Gastrocnemius medialis (tissue), 4 donors: ENCODE results near the gene ZNF765. TPM values are rescaled to one million over a fixed set of nuclear protein-coding genes. Genes with fewer than 3 reads are reported as not detected.
A peak's percentile ranks its signal among the peaks of the same experiment; 100 is the strongest.
"Not testable (repeated sequence)": the region's sequence is repeated elsewhere in the genome, so short reads cannot be mapped to it uniquely, and the experiment has no call there.

Experiments
- ATAC-seq, 2 donors: fragments of 150-250 bp; one replicate each; pipeline ENCODE4 v1.9.1; 2016
- DNase-seq, 2 donors: peaks; one replicate each; pipeline ENCODE4 v3.0.0-alpha.2; 2019
- H3K27ac ChIP-seq, 4 donors: fragments of 200-600 bp; sonication (generic); 1 replicate in 1 of 4; 2 replicates in 3 of 4; pipeline ENCODE4 v1.5.1; 2016 to 2018; ENCODE audit warnings: mild to moderate bottlenecking in 2 of 4, moderate library complexity in 1 of 4
- H3K27me3 ChIP-seq, 3 donors: fragments of 200-600 bp; sonication (generic) in 2 of 3; 1 replicate in 1 of 3; 2 replicates in 2 of 3; pipeline versions ENCODE4 v1.5.1 to v1.6.0; 2016 to 2019; ENCODE audit warnings: mild to moderate bottlenecking in 1 of 3, moderate library complexity in 1 of 3
- H3K36me3 ChIP-seq, 2 donors: fragments of 200-600 bp; sonication (generic) in 1 of 2; one replicate each; pipeline ENCODE4 v1.5.1; 2017 to 2018
- H3K4me1 ChIP-seq, 2 donors: fragments of 200-600 bp; sonication (generic) in 1 of 2; one replicate each; pipeline ENCODE4 v1.5.1; 2016 to 2017; ENCODE audit warnings: mild to moderate bottlenecking in 2 of 2
- H3K4me3 ChIP-seq, 4 donors: fragments of 200-600 bp; sonication (generic) in 3 of 4; 1 replicate in 1 of 4; 2 replicates in 3 of 4; pipeline ENCODE4 v1.5.1; 2016 to 2019; ENCODE audit warnings: mild to moderate bottlenecking in 2 of 4
- H3K9me3 ChIP-seq, 3 donors: fragments of 200-600 bp; sonication (generic) in 2 of 3; 1 replicate in 1 of 3; 2 replicates in 2 of 3; pipeline ENCODE4 v1.5.1; 2016 to 2019
- CTCF ChIP-seq, 5 experiments: fragments of 450-650 bp in 3 of 5; fragments of 200-600 bp in 2 of 5; sonication (generic) in 2 of 5; IDR thresholded peaks in 4 of 5; conservative IDR thresholded peaks in 1 of 5; 1 replicate in 4 of 5; 2 replicates in 1 of 5; pipeline ENCODE4 v1.5.1; 2016 to 2019; ENCODE audit warnings: antibody characterized with exemption in 5 of 5, mild to moderate bottlenecking in 3 of 5, moderate library complexity in 3 of 5
- POLR2A ChIP-seq, 2 donors: fragments of 450-650 bp; IDR thresholded peaks; one replicate each; pipeline ENCODE4 v1.6.1; 2017; ENCODE audit warnings: antibody characterized with exemption in 2 of 2, mild to moderate bottlenecking in 2 of 2, moderate library complexity in 2 of 2
- in situ Hi-C, 4 donors: fragments of 200-750 bp; cut with MboI; loops; one replicate each; pipeline versions ENCODE4 v1.15.0 to v1.8.0; 2017; ENCODE audit warnings: low sequenced_read_pairs in 4 of 4
- intact Hi-C: fragments of 100-400 bp; cut with DNase I; formaldehyde crosslinking; loops from one replicate; pipeline ENCODE4 v1.15.1; 2023; ENCODE audit warnings: low total_unique reads
- total RNA-seq, 4 donors: library from RNA; depleted of rRNA; stranded (reverse); fragments of >200 nt; gene quantifications; one replicate each; pipeline versions ENCODE4 v1.1.0 to v1.2.3, GENCODE V29; 2016

The ZNF765 gene
- total RNA-seq, 4 donors from 2014 or later: 3.8 to 9.8 (median 5.3) TPM

DNA sequence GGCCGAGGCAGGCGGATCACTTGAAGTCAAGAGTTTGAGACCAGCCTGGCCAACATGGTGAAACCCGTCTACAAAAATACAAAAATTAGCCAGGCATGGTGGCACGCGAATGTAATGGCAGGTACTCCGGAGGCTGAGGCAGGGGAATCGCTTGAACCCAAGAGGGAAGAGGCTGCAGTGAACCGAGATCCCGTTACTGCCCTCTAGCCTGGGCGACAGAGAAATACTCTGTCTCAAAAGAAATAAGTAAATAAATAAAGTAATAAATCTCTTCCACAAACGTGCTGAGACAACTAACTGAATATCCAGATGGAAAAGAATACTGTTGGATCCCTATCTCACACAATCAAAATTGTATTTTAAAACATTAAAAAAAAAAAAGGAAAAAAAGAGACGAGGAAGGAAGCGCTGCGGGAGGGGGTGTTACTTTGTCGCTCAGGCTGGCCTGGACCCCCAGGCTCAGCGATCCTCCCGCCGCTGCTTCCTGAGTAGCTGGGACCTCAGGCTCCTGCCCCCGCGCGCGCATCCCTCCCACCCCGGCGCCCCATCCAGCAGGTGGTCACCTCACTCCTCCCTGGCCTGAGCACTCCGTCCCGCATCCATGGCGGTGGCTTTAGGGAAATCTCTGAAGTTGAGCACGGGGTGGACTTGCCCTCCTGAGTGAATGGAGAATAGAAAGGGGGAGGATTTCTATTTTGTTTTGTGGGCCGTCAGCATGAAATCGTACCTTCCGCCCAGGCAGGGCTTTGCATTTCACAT, 72.0 kb downstream of the ZNF765 start:
- intact Hi-C loops (loop anchor here (1.0 to 10.0 kb wide), 3 partner anchors 36 to 272 kb away; partner anchors contain the start of genes ZNF665, ZNF761 and ZNF845), in situ Hi-C loops (no loop called here)
- no peak for DNase-seq
- ATAC-seq: no peak
- H3K27ac ChIP-seq: peak overlapping the region in 3 of 4 donors; percentile 45 to 67 (median 49)
- H3K36me3 ChIP-seq: no peaks in the 10 kb centered on the region
- TF ChIP-seq POLR2A (IDR thresholded peaks at IDR 0.05): no peak
- no peak for TF ChIP-seq CTCF (IDR thresholded peaks at IDR 0.05 in 4 of 5, conservative IDR thresholded peaks at IDR 0.05 in 1 of 5)
- peak overlapping the region; percentile 64 to 80 (median 74) for H3K4me3 ChIP-seq
- H3K4me1 ChIP-seq: peaks cover 0 to 10% of the 10 kb centered on the region in 2 donors
- H3K27me3 ChIP-seq: peaks cover 3 to 33% (median 4%) of the 10 kb centered on the region in 3 donors
- H3K9me3 ChIP-seq: no peaks in the 10 kb centered on the region

- H3K27me3 ChIP-seq: peaks cover 3 to 32% (median 4%) of the 10 kb centered on the region in 3 donors
- no peaks in the 10 kb centered on the region for H3K9me3 ChIP-seq
- peak; percentile 92 to 93 for ATAC-seq
- intact Hi-C loops (loop anchor here (1.0 to 10.0 kb wide), 3 partner anchors 36 to 273 kb away; partner anchors contain the start of genes ZNF665, ZNF761 and ZNF845), in situ Hi-C loops (no loop called here)
- H3K4me1 ChIP-seq: peaks cover 0 to 10% of the 10 kb centered on the region in 2 donors
- TF ChIP-seq POLR2A (IDR thresholded peaks at IDR 0.05): peak in 1 of 2 donors; percentile 22
- no peak for TF ChIP-seq CTCF (IDR thresholded peaks at IDR 0.05 in 4 of 5, conservative IDR thresholded peaks at IDR 0.05 in 1 of 5)
- peak within 1 kb of the TSS; percentile 64 to 80 (median 74) for H3K4me3 ChIP-seq
- no peaks in the 10 kb centered on the region for H3K36me3 ChIP-seq
- H3K27ac ChIP-seq: peak within 1 kb of the TSS; percentile 43 to 73 (median 69)
- DNase-seq: peak; percentile 80 to 83
These were observed 72.7 kb downstream of the ZNF765 start, which contains the start of gene ZNF813 for GRCh38 chr19:53467485-53468262. Gene ZNF813, plus strand, starts transcription at chr19:53467733. Its CDS starts 16,090 bp downstream, at chr19:53483823.

DNA sequence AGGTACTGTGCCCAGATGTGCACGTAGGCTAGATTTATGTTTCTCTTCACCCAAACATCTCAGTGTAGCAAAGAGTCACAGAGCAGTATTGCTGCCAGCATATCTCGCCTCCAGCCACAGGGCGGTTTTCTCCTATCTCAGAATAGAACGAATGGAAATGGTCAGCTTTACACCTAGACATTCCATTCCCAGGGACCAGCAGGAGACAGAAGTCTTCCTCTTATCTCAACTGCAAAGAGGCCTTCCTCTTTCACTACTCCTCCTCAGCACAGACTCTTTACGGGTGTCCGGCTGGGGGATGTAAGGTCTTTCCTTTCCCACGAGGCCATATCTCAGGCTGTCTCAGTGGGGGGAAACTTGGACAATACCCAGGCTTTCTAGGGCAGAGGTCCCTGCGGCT, 73.7 kb downstream of the ZNF765 start:
- H3K27ac ChIP-seq, H3K4me1 ChIP-seq, ATAC-seq, H3K9me3 ChIP-seq, in situ Hi-C loops, H3K36me3 ChIP-seq, DNase-seq: not testable (repeated sequence)
- H3K4me3 ChIP-seq: peak overlapping the region in 2 of 4 donors; percentile 64 to 72
- H3K27me3 ChIP-seq: peaks cover 2 to 23% (median 4%) of the 10 kb centered on the region in 3 donors
- intact Hi-C loops: loop anchor here (10.0 kb wide), 2 partner anchors 134 to 274 kb away; partner anchors contain the start of genes ZNF665 and ZNF845

DNA sequence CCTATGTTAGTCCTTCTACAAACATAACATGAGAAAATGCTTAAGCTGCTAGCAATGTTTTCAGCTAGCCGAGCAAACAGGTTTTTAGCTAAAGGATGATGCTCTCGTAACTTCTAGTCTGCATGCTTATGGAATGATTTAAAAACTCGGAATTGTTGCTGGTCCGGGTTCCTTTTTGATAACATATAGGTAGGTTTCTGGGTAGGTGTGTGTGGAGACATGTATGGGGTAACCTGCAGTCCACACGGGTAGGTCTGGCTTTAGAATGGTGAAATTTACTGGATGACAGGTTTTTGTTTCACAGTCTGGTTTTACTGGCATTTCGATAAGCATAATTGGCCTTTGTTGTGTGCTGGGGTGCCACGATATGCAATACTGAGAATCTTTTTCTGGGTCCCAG, 77.0 kb downstream of the ZNF765 start:
- peaks cover 0 to 7% of the 10 kb centered on the region in 2 donors for H3K4me1 ChIP-seq
- in situ Hi-C loops (no loop called here), intact Hi-C loops (no loop called here)
- DNase-seq (no peak), ATAC-seq (no peak)
- H3K27ac ChIP-seq: no peak overlapping the region
- H3K27me3 ChIP-seq: peaks cover 0 to 2% (median 0%) of the 10 kb centered on the region in 3 donors
- no peaks in the 10 kb centered on the region for H3K36me3 ChIP-seq
- TF ChIP-seq POLR2A (IDR thresholded peaks at IDR 0.05): no peak
- no peak for TF ChIP-seq CTCF (IDR thresholded peaks at IDR 0.05 in 4 of 5, conservative IDR thresholded peaks at IDR 0.05 in 1 of 5)
- H3K9me3 ChIP-seq: no peaks in the 10 kb centered on the region
- no peak overlapping the region for H3K4me3 ChIP-seq

- H3K9me3 ChIP-seq, H3K4me3 ChIP-seq, intact Hi-C loops, H3K27ac ChIP-seq, H3K27me3 ChIP-seq, ATAC-seq, H3K4me1 ChIP-seq, in situ Hi-C loops, DNase-seq, H3K36me3 ChIP-seq: not testable (repeated sequence)
These were observed 79.9 kb downstream of the ZNF765 start for GRCh38 chr19:53474832-53475231.

GRCh38 chr19:53475470-53475869, 80.5 kb downstream of the ZNF765 start:
- H3K27me3 ChIP-seq, intact Hi-C loops, H3K9me3 ChIP-seq, ATAC-seq, H3K4me3 ChIP-seq, H3K27ac ChIP-seq, H3K36me3 ChIP-seq, in situ Hi-C loops, H3K4me1 ChIP-seq, DNase-seq: not testable (repeated sequence)
